Esophagus muscularis mucosa (tissue), 4 donors: Measurements from ENCODE around the gene CEP41.

ENCODE experiments used
- EP300 ChIP-seq: sonication (generic); formaldehyde crosslinking; IDR thresholded peaks from one replicate; pipeline ENCODE4 v1.6.1; 2017; ENCODE audit warnings: antibody characterized with exemption
- POLR2AphosphoS5 ChIP-seq, 2 donors: sonication (generic); formaldehyde crosslinking; IDR thresholded peaks; one replicate each; pipeline ENCODE4 v1.6.1; 2017; ENCODE audit warnings: antibody characterized with exemption in 2 of 2
- TF ChIP-seq, protein P1 (sequence below), 3 experiments: fragments of 200-600 bp in 2 of 3; fragments of 450-650 bp in 1 of 3; sonication (generic) in 2 of 3; IDR thresholded peaks; one replicate each; pipeline ENCODE4 v1.5.1; 2017 to 2019; ENCODE audit warnings: antibody characterized with exemption in 3 of 3, mild to moderate bottlenecking in 2 of 3, moderate library complexity in 1 of 3

DNA sequence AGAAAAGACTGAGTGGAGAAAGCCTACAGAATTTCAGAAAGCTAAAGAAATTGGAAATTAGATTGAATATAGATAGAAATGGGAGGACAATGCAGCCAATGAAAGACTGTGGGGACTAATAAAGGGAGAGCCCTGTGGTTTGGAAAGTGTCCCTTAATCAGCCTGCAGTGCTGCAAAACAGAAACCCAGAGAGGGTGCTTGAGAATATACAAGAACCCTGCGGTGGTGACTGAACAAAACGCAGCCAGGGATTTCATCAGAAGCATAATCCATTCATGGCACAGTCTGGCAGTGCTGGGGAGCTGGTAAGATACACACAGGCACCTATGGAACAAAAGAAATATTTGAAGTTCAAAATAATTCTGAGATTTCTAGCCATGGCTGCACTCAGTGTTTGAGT lies 19.1 kb downstream of the CEP41 start:
- TF ChIP-seq, protein P1, sequence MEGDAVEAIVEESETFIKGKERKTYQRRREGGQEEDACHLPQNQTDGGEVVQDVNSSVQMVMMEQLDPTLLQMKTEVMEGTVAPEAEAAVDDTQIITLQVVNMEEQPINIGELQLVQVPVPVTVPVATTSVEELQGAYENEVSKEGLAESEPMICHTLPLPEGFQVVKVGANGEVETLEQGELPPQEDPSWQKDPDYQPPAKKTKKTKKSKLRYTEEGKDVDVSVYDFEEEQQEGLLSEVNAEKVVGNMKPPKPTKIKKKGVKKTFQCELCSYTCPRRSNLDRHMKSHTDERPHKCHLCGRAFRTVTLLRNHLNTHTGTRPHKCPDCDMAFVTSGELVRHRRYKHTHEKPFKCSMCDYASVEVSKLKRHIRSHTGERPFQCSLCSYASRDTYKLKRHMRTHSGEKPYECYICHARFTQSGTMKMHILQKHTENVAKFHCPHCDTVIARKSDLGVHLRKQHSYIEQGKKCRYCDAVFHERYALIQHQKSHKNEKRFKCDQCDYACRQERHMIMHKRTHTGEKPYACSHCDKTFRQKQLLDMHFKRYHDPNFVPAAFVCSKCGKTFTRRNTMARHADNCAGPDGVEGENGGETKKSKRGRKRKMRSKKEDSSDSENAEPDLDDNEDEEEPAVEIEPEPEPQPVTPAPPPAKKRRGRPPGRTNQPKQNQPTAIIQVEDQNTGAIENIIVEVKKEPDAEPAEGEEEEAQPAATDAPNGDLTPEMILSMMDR (IDR thresholded peaks at IDR 0.05): no peak
- TF ChIP-seq EP300 (no peak), POLR2AphosphoS5 (IDR thresholded peaks at IDR 0.05) (no peak)
